Measurements from ENCODE around the gene DCDC2C. TPM values are rescaled to one million over a fixed set of nuclear protein-coding genes. Genes with fewer than 3 reads are reported as not detected.

DCDC2C gene
- total RNA-seq, 1 experiment from 2014 or later, result not detected

DNA sequence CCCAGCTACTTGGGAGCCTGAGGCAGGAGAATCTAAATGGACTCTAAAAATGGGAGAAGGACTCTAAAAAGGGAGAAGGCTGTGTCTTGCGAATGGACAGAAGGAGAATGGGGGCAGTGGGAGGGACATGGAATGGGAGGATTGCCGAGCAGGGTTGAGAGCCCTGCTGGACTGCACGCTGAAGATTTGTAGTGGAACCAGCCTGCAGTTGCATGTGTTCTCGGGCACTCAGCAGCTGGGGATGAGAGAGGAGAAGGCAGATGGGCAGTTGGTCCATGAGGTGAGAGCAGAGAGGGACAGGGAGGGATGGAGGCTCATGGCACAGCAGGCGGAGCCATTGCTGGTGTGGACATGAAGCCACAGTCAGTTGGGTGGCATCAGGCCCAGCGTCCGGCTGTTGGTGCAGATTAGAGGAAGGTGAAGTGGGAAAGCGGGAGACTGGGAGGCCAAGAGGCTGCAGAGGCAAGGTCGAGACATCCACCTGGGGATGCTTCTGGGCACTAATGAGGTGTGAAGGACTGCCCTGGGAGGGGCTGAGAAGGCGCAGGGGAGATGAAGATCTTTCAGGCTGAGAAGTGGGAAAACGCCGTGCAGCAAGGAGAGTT lies 40.7 kb downstream of the DCDC2C start:
- DNase-seq (ENCODE audit: low spot score), result no peak

DNA sequence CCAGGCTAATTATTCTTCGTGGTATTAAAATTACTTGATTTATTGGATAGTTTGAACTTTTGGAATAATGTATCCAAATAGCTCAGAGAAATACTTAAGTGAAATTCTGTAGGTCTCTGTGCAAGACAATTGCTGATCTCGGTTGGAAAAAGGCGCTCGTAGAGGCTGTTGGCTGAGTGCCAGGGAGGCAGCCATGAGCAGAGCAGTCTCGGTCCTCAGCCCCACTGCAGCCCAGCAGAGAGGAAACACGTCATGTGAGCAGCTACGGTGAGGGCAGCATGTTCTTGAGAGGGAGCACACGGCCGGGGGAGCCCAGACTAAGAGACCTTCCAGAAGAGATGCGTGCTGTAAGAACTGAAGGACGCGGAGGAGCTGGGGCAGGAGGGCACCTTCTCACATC lies 42.5 kb downstream of the DCDC2C start:
- no peak for DNase-seq (ENCODE audit: low spot score)

DNA sequence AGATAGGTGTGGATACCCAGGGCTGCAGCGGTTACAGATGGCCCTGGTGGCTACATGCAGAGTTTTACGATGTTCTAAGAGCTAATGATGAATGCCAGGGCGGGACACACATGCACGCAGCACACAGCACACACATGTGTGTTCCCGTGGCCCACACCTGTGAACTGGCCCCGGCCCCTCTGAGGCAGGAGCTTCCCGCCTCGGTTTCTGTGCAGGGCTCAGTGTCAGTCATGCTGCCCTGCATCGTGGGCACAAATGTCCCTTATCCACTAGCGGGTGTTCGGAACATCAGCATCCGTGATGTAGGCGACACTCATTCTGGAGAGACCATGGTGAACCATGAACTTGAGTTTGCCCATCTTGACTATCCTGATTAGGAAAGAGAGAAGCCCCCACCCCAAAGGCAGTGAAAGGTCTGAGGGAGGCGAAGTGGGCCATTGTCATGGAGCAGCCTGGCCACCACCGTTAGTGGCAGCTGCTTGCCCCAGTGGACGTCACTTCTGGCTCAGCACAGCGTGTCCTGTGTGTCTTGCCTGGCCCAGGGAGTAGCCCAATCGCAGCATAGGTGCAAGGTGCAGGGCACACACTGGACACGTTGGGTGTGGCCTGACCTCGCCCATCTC lies 43.8 kb downstream of the DCDC2C start:
- DNase-seq (ENCODE audit: low spot score), result no peak

GRCh38 chr2:3747826-3748225 lies 44.5 kb downstream of the DCDC2C start:
- no peak for DNase-seq (ENCODE audit: low spot score)

DNA sequence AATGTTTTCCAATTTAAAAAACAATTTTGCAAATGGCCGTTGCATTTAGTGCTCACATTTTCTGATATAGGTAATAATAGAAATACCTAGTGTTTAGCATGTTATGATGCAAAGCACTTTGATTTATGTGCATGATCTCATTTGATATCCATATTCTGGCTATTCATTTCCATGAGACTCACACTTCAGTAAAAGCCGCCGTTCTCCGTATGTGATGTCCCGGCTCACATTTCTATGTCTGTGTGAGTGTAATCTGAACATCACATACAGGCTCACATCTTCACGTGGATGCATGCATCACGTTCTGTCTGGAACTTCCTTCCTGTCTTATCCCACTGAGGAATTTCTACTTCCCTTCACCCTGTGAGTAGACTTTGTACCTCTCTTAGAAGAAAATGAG lies 45.8 kb downstream of the DCDC2C start:
- no peak for DNase-seq (ENCODE audit: low spot score)

- no peak for DNase-seq (ENCODE audit: low spot score)
Observed at GRCh38 chr2:3751251-3751650, 47.9 kb downstream of the DCDC2C start.

DNA sequence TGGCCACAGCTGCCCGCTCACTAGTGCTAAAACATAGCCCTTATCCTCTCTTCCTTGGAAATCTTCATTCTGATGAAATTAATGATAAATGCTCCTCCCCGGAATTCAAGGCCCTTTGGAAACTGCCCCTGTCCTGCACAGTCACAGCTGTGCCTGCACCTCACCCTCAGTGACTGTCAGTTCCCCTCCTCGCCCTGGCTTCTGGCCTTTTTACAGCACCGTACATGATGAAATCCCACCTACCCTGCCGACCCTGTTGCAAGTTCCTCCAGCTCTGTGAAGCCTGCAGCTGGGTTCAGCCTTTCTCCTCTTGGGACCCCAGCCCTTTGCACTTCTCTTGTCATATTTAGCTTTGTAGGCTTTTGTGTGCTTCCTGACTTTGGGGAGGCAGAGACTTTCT lies 48.4 kb downstream of the DCDC2C start:
- no peak for DNase-seq (ENCODE audit: low spot score)

DNA sequence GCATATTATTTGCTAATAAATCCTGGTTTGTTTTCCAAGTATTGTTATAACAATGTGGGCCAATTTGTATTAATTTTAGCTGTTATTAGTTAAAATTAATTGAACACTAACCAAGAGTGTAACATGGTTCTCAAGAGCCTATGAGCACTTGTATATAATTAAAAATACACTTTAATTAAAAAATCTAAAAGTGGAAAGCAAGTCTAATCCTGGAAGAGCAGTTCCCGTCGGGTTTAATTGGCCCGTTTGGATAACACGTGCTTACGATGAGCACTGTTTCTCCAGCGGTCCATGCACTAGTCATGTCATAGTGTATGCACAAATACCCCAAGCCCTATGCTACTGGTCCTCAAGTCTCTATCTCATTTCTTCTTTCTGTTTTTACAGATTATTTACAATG lies 49.0 kb downstream of the DCDC2C start:
- DNase-seq (ENCODE audit: low spot score), result no peak

- no peak for DNase-seq (ENCODE audit: low spot score)
Observed at GRCh38 chr2:3753561-3753960, 50.2 kb downstream of the DCDC2C start.

GRCh38 chr2:3754280-3754679 lies 50.9 kb downstream of the DCDC2C start:
- DNase-seq (ENCODE audit: low spot score), result no peak

- DNase-seq (ENCODE audit: low spot score), result no peak
Observed at GRCh38 chr2:3754795-3755194, 51.4 kb downstream of the DCDC2C start.

GRCh38 chr2:3755277-3755676 lies 51.9 kb downstream of the DCDC2C start:
- no peak for DNase-seq (ENCODE audit: low spot score)

DNA sequence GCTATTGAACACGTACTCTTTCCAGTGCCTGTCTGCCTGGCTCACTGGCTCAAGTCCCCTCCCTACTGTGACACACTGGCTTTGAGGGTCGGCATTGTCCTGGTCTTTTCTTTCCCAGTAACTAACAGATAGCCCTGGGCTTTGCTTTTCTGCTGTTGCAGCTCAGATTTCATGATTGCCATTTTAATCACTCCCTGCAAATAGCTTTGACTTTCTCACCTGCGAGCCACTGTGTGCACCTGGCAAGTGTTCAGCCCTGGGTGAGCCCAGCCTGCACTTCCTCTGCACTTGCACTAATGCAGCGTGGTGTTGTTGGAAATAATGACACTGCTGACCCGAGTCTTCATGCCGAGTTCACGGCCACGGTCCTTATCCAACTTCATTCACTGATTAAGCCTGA lies 52.9 kb downstream of the DCDC2C start:
- DNase-seq (ENCODE audit: low spot score), result no peak

- no peak for DNase-seq (ENCODE audit: low spot score)
Observed at GRCh38 chr2:3758906-3759305, 55.5 kb downstream of the DCDC2C start.

DNA sequence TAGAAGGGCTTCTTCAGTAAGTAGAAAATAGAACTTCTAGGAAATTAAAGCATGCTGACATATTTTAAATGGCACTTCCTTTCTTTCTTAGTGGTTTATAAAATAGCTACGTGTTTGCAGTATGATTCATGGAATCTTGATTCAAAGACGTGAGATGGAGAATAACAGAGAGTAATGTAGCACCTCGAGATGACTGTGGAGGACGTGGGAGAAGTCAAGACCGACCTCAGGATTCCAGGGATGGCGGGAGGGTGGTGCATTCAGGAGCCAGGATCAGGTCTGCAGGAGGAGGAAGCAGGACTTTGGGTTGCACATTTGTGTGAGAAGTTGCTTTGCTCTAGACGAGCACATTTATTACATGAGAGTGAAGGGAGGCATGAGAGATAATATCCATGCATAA lies 56.0 kb downstream of the DCDC2C start:
- no peak for DNase-seq (ENCODE audit: low spot score)

- no peak for DNase-seq (ENCODE audit: low spot score)
Observed at GRCh38 chr2:3759761-3760160, 56.4 kb downstream of the DCDC2C start.

- no peak for DNase-seq (ENCODE audit: low spot score)
Observed at GRCh38 chr2:3761272-3761671, 57.9 kb downstream of the DCDC2C start.

DNA sequence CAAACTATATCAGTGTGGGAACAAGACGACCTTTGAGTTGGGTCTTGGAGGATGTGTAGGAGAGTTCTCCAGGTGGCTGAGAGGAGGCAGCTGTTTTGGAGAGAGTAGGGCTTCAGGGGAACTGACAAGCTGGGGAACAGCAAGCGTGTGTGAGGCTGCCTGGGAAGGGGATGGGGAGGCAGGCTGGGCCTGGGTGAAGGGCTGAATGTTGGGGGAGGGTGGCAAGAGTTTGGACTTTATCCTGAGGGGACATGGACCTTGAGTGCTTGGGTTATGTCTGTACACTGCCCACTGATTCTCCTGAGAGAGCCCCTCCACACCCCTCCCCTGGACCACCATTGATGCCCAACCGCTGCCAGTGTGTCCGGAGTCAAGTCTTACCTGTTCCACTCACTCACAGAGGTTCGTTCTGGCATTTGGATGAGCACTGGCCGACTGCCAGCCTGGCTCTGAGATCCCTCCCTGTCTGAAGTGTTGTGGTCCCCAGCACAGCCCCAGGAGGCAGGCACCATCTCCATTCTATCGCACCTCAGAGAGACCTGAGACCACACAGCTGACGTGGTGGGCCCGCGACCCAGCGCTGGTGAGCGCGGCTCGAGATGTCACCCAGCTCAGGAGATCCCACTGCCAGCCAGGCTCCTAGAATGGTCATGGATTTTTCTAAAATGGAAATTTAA lies 59.5 kb downstream of the DCDC2C start:
- DNase-seq (ENCODE audit: low spot score), result no peak

DNA sequence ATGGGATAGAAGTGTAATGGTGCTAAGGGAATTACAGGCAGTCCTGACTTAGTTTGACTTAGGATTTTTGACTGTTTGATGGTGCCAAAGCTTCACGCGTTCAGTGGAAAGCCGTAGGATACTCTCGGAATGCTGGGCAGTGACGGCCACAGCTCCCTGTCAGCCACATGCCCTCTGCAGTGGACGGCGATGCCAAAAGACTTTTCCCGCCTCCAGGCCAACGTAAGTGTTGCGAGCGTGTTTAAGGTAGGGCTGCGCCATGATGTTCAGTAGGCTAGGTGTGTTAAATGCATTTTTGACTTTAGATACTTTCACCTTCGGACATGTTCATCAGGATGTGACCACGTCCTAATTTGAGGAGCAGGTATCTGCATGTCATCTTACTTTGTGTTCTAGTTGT lies 63.4 kb downstream of the DCDC2C start:
- DNase-seq (ENCODE audit: low spot score), result no peak

- DNase-seq (ENCODE audit: low spot score), result no peak
Observed at GRCh38 chr2:3768960-3769765, 65.8 kb downstream of the DCDC2C start.

DNA sequence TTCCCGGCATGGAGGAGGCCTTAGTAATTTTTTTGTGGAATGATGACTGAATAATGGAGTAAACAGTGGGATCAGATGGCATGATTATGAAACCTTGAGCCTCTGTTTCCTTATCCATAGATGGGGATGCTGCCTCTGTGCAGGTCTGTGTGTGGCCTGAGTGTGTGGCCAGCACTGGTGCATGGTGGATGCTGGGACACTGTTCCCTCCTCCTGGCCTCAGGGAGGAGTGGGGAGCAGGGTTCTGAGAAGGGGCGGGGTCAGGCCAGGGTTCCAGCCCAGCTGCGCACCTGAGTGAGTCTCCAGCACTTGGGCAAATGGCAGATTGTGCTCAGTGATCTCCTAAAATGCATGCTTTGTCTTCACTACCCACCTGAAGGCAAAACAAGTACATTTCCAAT lies 66.4 kb downstream of the DCDC2C start:
- no peak for DNase-seq (ENCODE audit: low spot score)

GRCh38 chr2:3770724-3771415 lies 67.5 kb downstream of the DCDC2C start:
- DNase-seq (ENCODE audit: low spot score), result no peak
